GM12878 (cell line): ENCODE measurements around the gene WSCD2.

Source experiments
- ATF7 ChIP-seq: fragments of 450-650 bp; IDR thresholded peaks from 2 replicates; pipeline ENCODE4 v1.6.1; 2016; ENCODE audit warnings: low read depth, mild to moderate bottlenecking
- CEBPB ChIP-seq, 2 experiments: fragments of 150-350 bp in 1 of 2; IDR thresholded peaks; 2 replicates each; pipeline ENCODE4 v1.6.1; 2012 to 2014; ENCODE audit warnings: low read depth in 2 of 2, low read length in 2 of 2, borderline replicate concordance in 1 of 2, inconsistent platforms in 1 of 2
- EP300 ChIP-seq, 2 experiments: fragments of 150-350 bp in 1 of 2; IDR thresholded peaks; 2 replicates each; pipeline ENCODE4 v1.6.1; 2011 to 2012; ENCODE audit warnings: low read depth in 2 of 2, low read length in 2 of 2, borderline replicate concordance in 1 of 2, improper control_type of control experiment in 1 of 2, inconsistent platforms in 1 of 2; ENCODE audit not compliant: control insufficient read depth in 1 of 2
- FOS ChIP-seq: IDR thresholded peaks from 3 replicates; pipeline ENCODE4 v1.6.1; 2011; ENCODE audit warnings: borderline replicate concordance; ENCODE audit not compliant: insufficient read length; ENCODE audit errors: extremely low read depth
- FOXM1 ChIP-seq: IDR thresholded peaks from 2 replicates; pipeline ENCODE4 v1.6.1; 2012; ENCODE audit warnings: low read depth, mild to moderate bottlenecking, inconsistent platforms, low read length, moderate library complexity
- TAF1 ChIP-seq: IDR thresholded peaks from 2 replicates; pipeline ENCODE4 v1.6.1; 2011; ENCODE audit warnings: mild to moderate bottlenecking, low read depth, low read length, borderline replicate concordance
- TCF12 ChIP-seq: IDR thresholded peaks from 2 replicates; pipeline ENCODE4 v1.6.1; 2011; ENCODE audit warnings: low read depth, mild to moderate bottlenecking, low read length
- ZBED1 ChIP-seq: IDR thresholded peaks from 2 replicates; pipeline ENCODE4 v1.6.1; 2016; ENCODE audit warnings: borderline replicate concordance
- TF ChIP-seq, protein P1 (sequence below): IDR thresholded peaks from 2 replicates; pipeline ENCODE4 v1.6.1; 2012; ENCODE audit warnings: mild to moderate bottlenecking, low read depth, low read length
- TF ChIP-seq, protein P2 (sequence below), 3 experiments: IDR thresholded peaks in 2 of 3; conservative IDR thresholded peaks in 1 of 3; 2 replicates each; pipeline ENCODE4 v1.5.1; 2011; ENCODE audit warnings: low read depth in 3 of 3, low read length in 3 of 3, mild to moderate bottlenecking in 3 of 3, control low read depth in 2 of 3, moderate library complexity in 2 of 3, inconsistent platforms in 1 of 3, mixed read lengths in 1 of 3; ENCODE audit not compliant: control insufficient read depth in 2 of 3, insufficient read depth in 1 of 3; ENCODE audit errors: extremely low read depth in 1 of 3

GRCh38 chr12:108080363-108080762 is 48.7 kb upstream of the WSCD2 start:
- TF ChIP-seq FOXM1 (no peak), CEBPB (IDR thresholded peaks at IDR 0.05; ENCODE audit: borderline replicate concordance in 1 of 2, low read depth in 2 of 2, low read length in 2 of 2) (no peak), ZBED1 (no peak), TCF12 (no peak), FOS (no peak), ATF7 (no peak), EP300 (IDR thresholded peaks at IDR 0.05; ENCODE audit: borderline replicate concordance in 1 of 2, control insufficient read depth in 1 of 2, low read depth in 2 of 2, low read length in 2 of 2) (no peak), TAF1 (no peak)
- TF ChIP-seq, protein P1, sequence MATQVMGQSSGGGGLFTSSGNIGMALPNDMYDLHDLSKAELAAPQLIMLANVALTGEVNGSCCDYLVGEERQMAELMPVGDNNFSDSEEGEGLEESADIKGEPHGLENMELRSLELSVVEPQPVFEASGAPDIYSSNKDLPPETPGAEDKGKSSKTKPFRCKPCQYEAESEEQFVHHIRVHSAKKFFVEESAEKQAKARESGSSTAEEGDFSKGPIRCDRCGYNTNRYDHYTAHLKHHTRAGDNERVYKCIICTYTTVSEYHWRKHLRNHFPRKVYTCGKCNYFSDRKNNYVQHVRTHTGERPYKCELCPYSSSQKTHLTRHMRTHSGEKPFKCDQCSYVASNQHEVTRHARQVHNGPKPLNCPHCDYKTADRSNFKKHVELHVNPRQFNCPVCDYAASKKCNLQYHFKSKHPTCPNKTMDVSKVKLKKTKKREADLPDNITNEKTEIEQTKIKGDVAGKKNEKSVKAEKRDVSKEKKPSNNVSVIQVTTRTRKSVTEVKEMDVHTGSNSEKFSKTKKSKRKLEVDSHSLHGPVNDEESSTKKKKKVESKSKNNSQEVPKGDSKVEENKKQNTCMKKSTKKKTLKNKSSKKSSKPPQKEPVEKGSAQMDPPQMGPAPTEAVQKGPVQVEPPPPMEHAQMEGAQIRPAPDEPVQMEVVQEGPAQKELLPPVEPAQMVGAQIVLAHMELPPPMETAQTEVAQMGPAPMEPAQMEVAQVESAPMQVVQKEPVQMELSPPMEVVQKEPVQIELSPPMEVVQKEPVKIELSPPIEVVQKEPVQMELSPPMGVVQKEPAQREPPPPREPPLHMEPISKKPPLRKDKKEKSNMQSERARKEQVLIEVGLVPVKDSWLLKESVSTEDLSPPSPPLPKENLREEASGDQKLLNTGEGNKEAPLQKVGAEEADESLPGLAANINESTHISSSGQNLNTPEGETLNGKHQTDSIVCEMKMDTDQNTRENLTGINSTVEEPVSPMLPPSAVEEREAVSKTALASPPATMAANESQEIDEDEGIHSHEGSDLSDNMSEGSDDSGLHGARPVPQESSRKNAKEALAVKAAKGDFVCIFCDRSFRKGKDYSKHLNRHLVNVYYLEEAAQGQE, result no peak
- TF ChIP-seq, protein P2, sequence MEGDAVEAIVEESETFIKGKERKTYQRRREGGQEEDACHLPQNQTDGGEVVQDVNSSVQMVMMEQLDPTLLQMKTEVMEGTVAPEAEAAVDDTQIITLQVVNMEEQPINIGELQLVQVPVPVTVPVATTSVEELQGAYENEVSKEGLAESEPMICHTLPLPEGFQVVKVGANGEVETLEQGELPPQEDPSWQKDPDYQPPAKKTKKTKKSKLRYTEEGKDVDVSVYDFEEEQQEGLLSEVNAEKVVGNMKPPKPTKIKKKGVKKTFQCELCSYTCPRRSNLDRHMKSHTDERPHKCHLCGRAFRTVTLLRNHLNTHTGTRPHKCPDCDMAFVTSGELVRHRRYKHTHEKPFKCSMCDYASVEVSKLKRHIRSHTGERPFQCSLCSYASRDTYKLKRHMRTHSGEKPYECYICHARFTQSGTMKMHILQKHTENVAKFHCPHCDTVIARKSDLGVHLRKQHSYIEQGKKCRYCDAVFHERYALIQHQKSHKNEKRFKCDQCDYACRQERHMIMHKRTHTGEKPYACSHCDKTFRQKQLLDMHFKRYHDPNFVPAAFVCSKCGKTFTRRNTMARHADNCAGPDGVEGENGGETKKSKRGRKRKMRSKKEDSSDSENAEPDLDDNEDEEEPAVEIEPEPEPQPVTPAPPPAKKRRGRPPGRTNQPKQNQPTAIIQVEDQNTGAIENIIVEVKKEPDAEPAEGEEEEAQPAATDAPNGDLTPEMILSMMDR (IDR thresholded peaks at IDR 0.05 in 2 of 3, conservative IDR thresholded peaks at IDR 0.05 in 1 of 3; ENCODE audit: control insufficient read depth in 2 of 3, extremely low read depth in 1 of 3, insufficient read depth in 1 of 3, low read depth in 3 of 3, low read length in 3 of 3), result no peak
